MCF 10A (cell line): ENCODE data around the gene ABCB1. TPM values are rescaled to one million over a fixed set of nuclear protein-coding genes. Genes with fewer than 3 reads are reported as not detected.
A peak's percentile ranks its signal among the peaks of the same experiment; 100 is the strongest.

Experiments
- BruUV-seq: library from RNA; stranded (reverse); fragments of 400-500 nt; replicated peaks from 2 replicates; lab custom pipeline; 2021; lab: Mats Ljungman, UMichigan
- CTCF ChIA-PET: fragments of 300-600 bp; sonication (Branson Sonifier 250); formaldehyde crosslinking; extraction: SDS; loops from one replicate; lab custom pipeline; 2021; ENCODE audit warnings: antibody characterized with exemption, inconsistent platforms; lab: Yijun Ruan, JAX
- POLR2A ChIA-PET: fragments of 300-600, 350-650 bp; sonication (Branson Sonifier 250); formaldehyde crosslinking; extraction: SDS; loops from one replicate; lab custom pipeline; 2020; ENCODE audit warnings: antibody characterized with exemption, inconsistent platforms; lab: Yijun Ruan, JAX
- DNase-seq: peaks from one replicate; pipeline ENCODE4 v3.0.0-alpha.2; 2018; ENCODE audit not compliant: unreplicated experiment
- H3K27ac Mint-ChIP-seq: one replicate; pipeline ENCODE4 v1.8.0; 2022; ENCODE audit warnings: mild to moderate bottlenecking, low read depth, mixed read lengths; ENCODE audit not compliant: unreplicated experiment
- H3K27me3 Mint-ChIP-seq: one replicate; pipeline ENCODE4 v1.8.0; 2022; ENCODE audit warnings: mixed read lengths; ENCODE audit not compliant: insufficient read depth, unreplicated experiment
- H3K36me3 Mint-ChIP-seq: one replicate; pipeline ENCODE4 v1.8.0; 2022; ENCODE audit warnings: mild to moderate bottlenecking, moderate library complexity, mixed read lengths; ENCODE audit not compliant: insufficient read depth, unreplicated experiment
- H3K4me1 Mint-ChIP-seq: one replicate; pipeline ENCODE4 v1.8.0; 2022; ENCODE audit warnings: mixed read lengths; ENCODE audit not compliant: insufficient read depth, unreplicated experiment
- H3K4me3 Mint-ChIP-seq: one replicate; pipeline ENCODE4 v1.8.0; 2022; ENCODE audit warnings: mild to moderate bottlenecking, moderate library complexity, mixed read lengths; ENCODE audit not compliant: unreplicated experiment
- H3K9me3 Mint-ChIP-seq: one replicate; pipeline ENCODE4 v1.8.0; 2022; ENCODE audit warnings: mixed read lengths; ENCODE audit not compliant: unreplicated experiment
- intact Hi-C: fragments of 100-400 bp; cut with micrococcal nuclease; formaldehyde crosslinking; loops from 2 replicates; pipeline ENCODE4 v1.14.1; 2022
- total RNA-seq: library from RNA; stranded (reverse); gene quantifications from 2 replicates; pipeline ENCODE4 v1.2.3, GENCODE V29; 2022
- TF ChIP-seq, protein P1 (sequence below): fragments of 200-600 bp; IDR thresholded peaks from one replicate; pipeline ENCODE4 v1.8.0; 2022; ENCODE audit warnings: antibody characterized with exemption, mild to moderate bottlenecking; ENCODE audit not compliant: unreplicated experiment

Gene ABCB1
- total RNA-seq, 1 experiment from 2014 or later, result not detected

DNA sequence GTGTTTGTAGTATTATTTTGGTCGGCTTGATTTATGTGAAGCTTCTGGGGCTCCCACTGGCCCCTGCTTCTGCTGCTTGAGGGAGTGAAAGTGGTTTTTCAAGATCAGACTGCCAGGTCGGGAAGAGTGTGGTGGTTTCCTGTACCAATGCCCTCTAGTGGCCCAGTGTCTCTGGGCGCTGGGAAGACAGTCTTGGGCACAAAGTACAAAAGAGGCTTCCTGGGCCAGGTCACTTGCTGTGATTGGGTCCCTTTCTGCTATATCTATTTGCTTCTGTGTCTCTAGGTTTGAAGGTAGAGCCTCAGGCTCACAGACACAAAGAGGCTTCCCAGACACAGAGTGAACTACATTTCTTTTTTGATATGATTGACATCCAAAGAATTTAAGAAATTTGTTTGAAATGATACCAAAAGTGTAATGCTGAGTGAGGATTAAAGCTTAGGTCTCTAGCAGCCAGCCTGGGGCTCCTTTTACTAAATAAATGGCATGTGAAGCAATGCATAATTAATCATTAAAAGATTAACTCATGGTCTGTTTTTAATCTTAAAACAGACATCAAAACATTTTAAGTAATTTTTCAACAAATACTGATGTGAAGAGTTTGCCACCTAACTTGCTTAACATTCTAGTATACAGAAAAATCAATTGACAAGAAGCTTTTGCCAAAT is 36.3 kb downstream of the ABCB1 start:
- intact Hi-C loops, result loop anchor here (2.0 to 10.0 kb wide), 2 partner anchors 58 to 250 kb away; no protein-coding TSS in a partner anchor
- no TSS peak for BruUV-seq
- ChIA-PET POLR2A (interaction anchor here (1.4 kb wide), 1 partner anchor 25 kb away, joined by 3 read pairs; no protein-coding TSS in a partner anchor), CTCF (interaction anchor here (0.6 to 3.3 kb wide), 10 partner anchors 9 to 663 kb away, joined by 3 to 9 read pairs (median 4); no protein-coding TSS in a partner anchor)
- H3K9me3 Mint-ChIP-seq, result no peaks in the 10 kb centered on the region
- H3K36me3 Mint-ChIP-seq, result no peaks in the 10 kb centered on the region
- no peak overlapping the region for H3K4me3 Mint-ChIP-seq
- DNase-seq, result peak; percentile 41
- H3K27ac Mint-ChIP-seq, result no peak overlapping the region
- H3K27me3 Mint-ChIP-seq, result peaks cover 26% of the 10 kb centered on the region
- TF ChIP-seq, protein P1, sequence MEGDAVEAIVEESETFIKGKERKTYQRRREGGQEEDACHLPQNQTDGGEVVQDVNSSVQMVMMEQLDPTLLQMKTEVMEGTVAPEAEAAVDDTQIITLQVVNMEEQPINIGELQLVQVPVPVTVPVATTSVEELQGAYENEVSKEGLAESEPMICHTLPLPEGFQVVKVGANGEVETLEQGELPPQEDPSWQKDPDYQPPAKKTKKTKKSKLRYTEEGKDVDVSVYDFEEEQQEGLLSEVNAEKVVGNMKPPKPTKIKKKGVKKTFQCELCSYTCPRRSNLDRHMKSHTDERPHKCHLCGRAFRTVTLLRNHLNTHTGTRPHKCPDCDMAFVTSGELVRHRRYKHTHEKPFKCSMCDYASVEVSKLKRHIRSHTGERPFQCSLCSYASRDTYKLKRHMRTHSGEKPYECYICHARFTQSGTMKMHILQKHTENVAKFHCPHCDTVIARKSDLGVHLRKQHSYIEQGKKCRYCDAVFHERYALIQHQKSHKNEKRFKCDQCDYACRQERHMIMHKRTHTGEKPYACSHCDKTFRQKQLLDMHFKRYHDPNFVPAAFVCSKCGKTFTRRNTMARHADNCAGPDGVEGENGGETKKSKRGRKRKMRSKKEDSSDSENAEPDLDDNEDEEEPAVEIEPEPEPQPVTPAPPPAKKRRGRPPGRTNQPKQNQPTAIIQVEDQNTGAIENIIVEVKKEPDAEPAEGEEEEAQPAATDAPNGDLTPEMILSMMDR, result peak; percentile 35
- no peaks in the 10 kb centered on the region for H3K4me1 Mint-ChIP-seq

DNA sequence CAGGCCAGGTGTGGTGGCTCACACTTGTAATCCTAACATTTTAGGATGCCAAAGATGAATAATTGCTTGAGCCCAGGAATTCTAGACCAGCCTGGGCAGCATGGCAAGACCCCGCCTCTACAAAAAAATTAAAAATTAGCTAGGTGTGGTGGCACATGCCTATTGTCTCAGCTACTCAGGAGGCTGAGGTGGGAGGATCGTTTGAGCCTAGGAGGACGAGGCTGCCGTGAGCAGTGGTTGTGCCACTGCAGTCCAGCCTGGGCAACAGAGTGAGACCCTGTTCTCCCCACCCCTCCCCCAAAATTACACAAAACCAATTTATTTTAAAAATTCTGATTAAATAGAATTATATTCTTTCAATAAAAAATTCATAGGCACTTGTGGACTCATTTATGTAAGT is 39.0 kb downstream of the ABCB1 start:
- BruUV-seq, result no TSS peak
- no peaks in the 10 kb centered on the region for H3K4me1 Mint-ChIP-seq
- no peak overlapping the region for H3K4me3 Mint-ChIP-seq
- intact Hi-C loops, result loop anchor here (10.0 kb wide), 1 partner anchor 247 kb away; no protein-coding TSS in a partner anchor
- POLR2A ChIA-PET, result no interaction called here
- no peaks in the 10 kb centered on the region for H3K36me3 Mint-ChIP-seq
- no peak for DNase-seq
- no peaks in the 10 kb centered on the region for H3K9me3 Mint-ChIP-seq
- CTCF ChIA-PET, result interaction anchor here (0.5 to 1.2 kb wide), 2 partner anchors 250 to 1286 kb away, joined by 3 read pairs; no protein-coding TSS in a partner anchor
- H3K27ac Mint-ChIP-seq, result no peak overlapping the region
- TF ChIP-seq, protein P1, result no peak
- H3K27me3 Mint-ChIP-seq, result peaks cover 53% of the 10 kb centered on the region

- intact Hi-C loops, result loop anchor here (10.0 kb wide), 1 partner anchor 246 kb away; no protein-coding TSS in a partner anchor
- no peak for DNase-seq
Observed at GRCh38 chr7:87561102-87561501, 39.6 kb downstream of the ABCB1 start.

DNA sequence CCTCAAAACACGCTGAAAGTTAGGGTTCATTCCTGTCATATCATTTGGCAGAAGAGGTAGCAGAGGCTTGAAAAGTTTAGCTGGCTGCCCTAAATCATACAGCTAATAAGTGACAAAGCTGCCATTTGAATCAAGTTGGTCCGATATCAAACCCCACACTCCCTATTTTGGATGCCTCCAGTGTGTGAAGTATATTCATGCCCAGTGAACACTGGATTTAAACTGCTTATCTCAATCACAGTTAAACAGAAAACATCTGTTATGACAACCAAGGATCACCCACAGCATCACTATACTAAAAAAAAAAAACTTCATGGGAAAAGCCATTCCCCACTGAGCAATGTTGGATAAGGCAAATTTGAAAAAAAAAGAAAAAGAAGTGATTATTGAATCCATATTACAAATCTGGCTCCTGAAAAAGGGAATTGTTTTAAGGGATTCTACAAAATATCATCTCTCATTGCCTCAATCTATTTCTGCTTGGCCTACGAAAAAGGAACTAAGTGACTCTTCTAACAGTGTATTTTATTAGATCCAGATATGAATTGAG is 48.3 kb downstream of the ABCB1 start:
- ChIA-PET CTCF (no interaction called here), POLR2A (no interaction called here)
- TF ChIP-seq, protein P1, result no peak
- DNase-seq, result no peak
- Mint-ChIP-seq H3K27me3 (peaks cover 64% of the 10 kb centered on the region), H3K4me3 (no peak overlapping the region), H3K36me3 (no peaks in the 10 kb centered on the region), H3K9me3 (no peaks in the 10 kb centered on the region), H3K27ac (no peak overlapping the region), H3K4me1 (no peaks in the 10 kb centered on the region)
- intact Hi-C loops, result no loop called here
- BruUV-seq, result no TSS peak

More at GRCh38 chr7:87561102-87561501, 39.6 kb downstream of the ABCB1 start:
- no peaks in the 10 kb centered on the region for H3K9me3 Mint-ChIP-seq
- BruUV-seq, result no TSS peak
- H3K36me3 Mint-ChIP-seq, result no peaks in the 10 kb centered on the region
- H3K4me1 Mint-ChIP-seq, result no peaks in the 10 kb centered on the region
- no peak overlapping the region for H3K4me3 Mint-ChIP-seq
- POLR2A ChIA-PET, result interaction anchor here (0.6 kb wide), 1 partner anchor 20 kb away, joined by 5 read pairs; no protein-coding TSS in a partner anchor
- TF ChIP-seq, protein P1, result no peak
- CTCF ChIA-PET, result interaction anchor here (0.5 kb wide), 1 partner anchor 1285 kb away, joined by 3 read pairs; no protein-coding TSS in a partner anchor
- H3K27ac Mint-ChIP-seq, result no peak overlapping the region
- peaks cover 59% of the 10 kb centered on the region for H3K27me3 Mint-ChIP-seq
